Stimulated activated naive B cell treated with anti-CD40 and anti-IgM and Interleukin-4, amounts not matched to agents 10 μg/mL and 1 μg/mL and 100 μg/mL, for 72 hours (primary cell): Measurements from ENCODE around the gene SHISA5.
"Not testable (repeated sequence)": the region's sequence is repeated elsewhere in the genome, so short reads cannot be mapped to it uniquely, and the experiment has no call there.

Source experiments
- ATAC-seq, 2 donors: fragments of 150-1000 bp; cut with Tn5 transposase; replicated peaks; 2 replicates each; pipeline ENCODE4 v1.10.0; 2021; ENCODE audit warnings: moderate library complexity in 1 of 2
- DNase-seq: peaks from one replicate; pipeline ENCODE4 v3.0.0; 2021
- H3K27ac Mint-ChIP-seq: one replicate; pipeline ENCODE4 v1.8.0; 2022; ENCODE audit warnings: mild to moderate bottlenecking, mixed read lengths
- H3K27me3 Mint-ChIP-seq, 2 donors: one replicate each; pipeline ENCODE4 v1.8.0; 2022; ENCODE audit warnings: mixed read lengths in 2 of 2
- H3K36me3 Mint-ChIP-seq, 2 donors: one replicate each; pipeline ENCODE4 v1.8.0; 2022; ENCODE audit warnings: mixed read lengths in 2 of 2, mild to moderate bottlenecking in 1 of 2
- H3K4me1 Mint-ChIP-seq, 2 donors: one replicate each; pipeline ENCODE4 v1.8.0; 2022; ENCODE audit warnings: mixed read lengths in 2 of 2, mild to moderate bottlenecking in 1 of 2
- H3K4me3 Mint-ChIP-seq, 2 donors: one replicate each; pipeline ENCODE4 v1.8.0; 2022; ENCODE audit warnings: mild to moderate bottlenecking in 2 of 2, mixed read lengths in 2 of 2, moderate library complexity in 1 of 2
- H3K9me3 Mint-ChIP-seq, 2 donors: one replicate each; pipeline ENCODE4 v1.8.0; 2022; ENCODE audit warnings: mixed read lengths in 2 of 2, mild to moderate bottlenecking in 1 of 2

The SHISA5 gene

DNA sequence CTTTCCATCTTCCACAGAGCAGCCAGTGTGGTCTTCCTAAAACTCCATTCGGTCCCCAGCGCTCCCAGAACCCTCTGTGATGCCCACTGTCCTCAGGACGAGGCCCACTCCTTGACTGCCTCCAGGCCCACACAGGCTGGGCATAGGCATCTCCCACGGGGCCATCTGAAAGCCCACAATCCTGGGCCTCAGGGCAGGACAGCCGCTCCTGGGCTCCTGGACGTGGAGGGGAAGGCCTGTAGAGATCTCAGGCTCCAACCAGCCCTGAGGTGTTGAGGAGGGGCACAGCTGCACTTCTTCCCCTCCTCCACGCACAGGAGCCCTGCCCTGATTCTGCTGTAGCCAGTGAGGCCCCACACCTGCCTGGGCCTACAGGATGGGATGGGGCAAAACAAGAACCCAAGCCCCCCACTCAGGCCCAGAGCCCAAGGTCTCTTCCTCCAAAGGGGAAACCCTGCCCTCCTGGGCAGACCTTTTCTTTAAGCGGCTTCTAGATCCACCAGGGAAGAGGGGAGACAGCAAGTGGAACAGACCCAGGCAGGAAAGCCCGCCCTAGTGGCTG is 25.9 kb downstream of the SHISA5 start:
- Mint-ChIP-seq H3K36me3 (peaks cover 0 to under 1% of the 10 kb centered on the region in 2 donors), H3K9me3 (no peaks in the 10 kb centered on the region), H3K27me3 (no peaks in the 10 kb centered on the region), H3K4me3 (peak overlapping the region in 1 of 2 donors; percentile 7), H3K27ac (peak overlapping the region; percentile 97), H3K4me1 (peaks cover 39 to 52% of the 10 kb centered on the region in 2 donors)
- ATAC-seq: no peak
- no peak for DNase-seq

DNA sequence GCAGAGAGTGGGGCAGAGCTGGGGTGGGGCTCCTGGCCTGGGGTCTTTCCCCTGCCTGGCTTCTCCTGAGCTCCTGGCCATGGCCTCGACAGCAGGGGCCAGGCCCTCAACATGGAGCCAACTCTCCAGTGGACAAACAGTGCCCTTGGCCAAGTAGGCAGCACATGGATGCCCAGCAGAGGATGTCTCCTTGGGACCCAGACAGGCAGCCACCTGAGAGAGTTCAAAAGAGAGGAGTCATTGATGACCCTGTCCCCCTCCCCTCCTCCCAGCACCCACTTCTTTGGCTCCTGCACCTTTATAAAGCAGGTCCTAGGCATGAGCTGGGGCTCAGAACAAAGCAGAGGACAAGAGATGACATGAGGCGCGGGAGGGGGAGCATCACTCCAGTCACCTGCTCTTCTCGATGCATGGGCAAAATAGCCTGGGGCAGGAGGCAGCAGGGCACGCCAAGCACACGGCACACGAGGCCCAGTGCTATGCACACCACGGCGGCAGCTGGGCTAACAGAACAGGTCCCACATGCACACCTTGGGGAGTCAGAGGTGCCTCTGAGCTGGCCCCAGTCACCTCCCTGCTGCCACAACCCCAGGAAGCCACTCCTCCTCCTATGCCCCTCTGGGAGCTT is 27.4 kb downstream of the SHISA5 start:
- Mint-ChIP-seq H3K27ac (peak overlapping the region; percentile 47), H3K4me1 (peaks cover 43 to 56% of the 10 kb centered on the region in 2 donors)

GRCh38 chr3:48475188-48475587 is 28.8 kb downstream of the SHISA5 start:
- DNase-seq (no peak), ATAC-seq (no peak)
- H3K27ac Mint-ChIP-seq: peak overlapping the region; percentile 78
- H3K4me1 Mint-ChIP-seq: peaks cover 46 to 58% of the 10 kb centered on the region in 2 donors
- no peaks in the 10 kb centered on the region for H3K27me3 Mint-ChIP-seq
- H3K36me3 Mint-ChIP-seq: peaks cover 0 to 8% of the 10 kb centered on the region in 2 donors
- no peak overlapping the region for H3K4me3 Mint-ChIP-seq
- no peaks in the 10 kb centered on the region for H3K9me3 Mint-ChIP-seq

More for the DNA sequence above, 27.4 kb downstream of the SHISA5 start:
- Mint-ChIP-seq H3K4me3 (no peak overlapping the region), H3K36me3 (peaks cover 0 to 4% of the 10 kb centered on the region in 2 donors), H3K27me3 (no peaks in the 10 kb centered on the region), H3K9me3 (no peaks in the 10 kb centered on the region)
- no peak for DNase-seq
- no peak for ATAC-seq

DNA sequence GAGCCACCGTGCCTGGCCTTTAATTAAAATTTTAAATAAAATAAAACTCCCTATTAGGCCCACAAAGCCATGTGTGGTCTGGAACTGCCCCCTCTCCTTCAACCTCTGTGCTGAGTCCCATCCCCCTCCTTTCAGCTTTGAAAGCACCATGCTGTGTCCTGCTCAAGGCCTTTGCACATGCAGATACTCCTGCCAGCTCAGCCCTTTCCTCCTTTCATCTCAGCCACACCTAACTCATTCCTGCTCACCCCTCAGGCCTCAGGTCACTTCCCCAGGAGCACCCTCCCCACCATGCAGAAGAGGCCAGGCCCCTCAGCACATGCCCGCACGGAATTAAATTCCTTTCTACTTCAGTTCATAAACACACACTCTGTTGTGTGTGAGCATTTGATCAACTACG is 29.4 kb downstream of the SHISA5 start:
- DNase-seq (no peak), ATAC-seq (no peak)
- peaks cover 50 to 60% of the 10 kb centered on the region in 2 donors for H3K4me1 Mint-ChIP-seq
- H3K36me3 Mint-ChIP-seq: peaks cover 0 to 13% of the 10 kb centered on the region in 2 donors
- no peaks in the 10 kb centered on the region for H3K9me3 Mint-ChIP-seq
- no peaks in the 10 kb centered on the region for H3K27me3 Mint-ChIP-seq
- peak overlapping the region; percentile 78 for H3K27ac Mint-ChIP-seq
- H3K4me3 Mint-ChIP-seq: no peak overlapping the region

GRCh38 chr3:48474031-48474430 is 29.9 kb downstream of the SHISA5 start:
- H3K9me3 Mint-ChIP-seq, H3K27me3 Mint-ChIP-seq, H3K4me3 Mint-ChIP-seq, ATAC-seq, H3K27ac Mint-ChIP-seq, DNase-seq: not testable (repeated sequence)
- peaks cover 53 to 61% of the 10 kb centered on the region in 2 donors for H3K4me1 Mint-ChIP-seq
- peaks cover 3 to 18% of the 10 kb centered on the region in 2 donors for H3K36me3 Mint-ChIP-seq

DNA sequence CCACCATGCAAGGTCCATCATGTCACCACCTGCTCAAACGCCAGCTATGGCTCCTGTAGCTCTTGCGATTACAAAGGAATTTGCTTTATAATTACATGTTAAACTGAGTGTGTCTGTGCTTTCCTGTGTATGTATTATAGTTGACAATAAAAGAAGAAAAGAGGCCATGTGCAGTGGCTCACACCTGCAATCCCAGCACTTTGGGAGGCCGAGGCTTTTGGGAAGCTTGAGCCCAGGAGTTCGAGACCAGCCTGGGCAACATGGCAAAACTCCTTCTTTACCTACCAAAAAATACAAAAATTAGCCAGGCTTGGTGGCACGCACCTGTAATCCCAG is 30.4 kb downstream of the SHISA5 start:
- Mint-ChIP-seq H3K27me3 (no peaks in the 10 kb centered on the region), H3K9me3 (no peaks in the 10 kb centered on the region), H3K4me1 (peaks cover 53 to 61% of the 10 kb centered on the region in 2 donors), H3K27ac (peak overlapping the region; percentile 98), H3K36me3 (peaks cover 4 to 23% of the 10 kb centered on the region in 2 donors), H3K4me3 (peak overlapping the region; percentile 84 to 86)
- ATAC-seq (no peak), DNase-seq (no peak)

- peak overlapping the region; percentile 84 to 86 for H3K4me3 Mint-ChIP-seq
- peak; percentile 93 for DNase-seq
- no peaks in the 10 kb centered on the region for H3K9me3 Mint-ChIP-seq
- H3K27me3 Mint-ChIP-seq: no peaks in the 10 kb centered on the region
- H3K4me1 Mint-ChIP-seq: peaks cover 52 to 61% of the 10 kb centered on the region in 2 donors
- ATAC-seq: peak; percentile 89 to 92
- peak overlapping the region; percentile 98 for H3K27ac Mint-ChIP-seq
- H3K36me3 Mint-ChIP-seq: peaks cover 6 to 27% of the 10 kb centered on the region in 2 donors
Observed at GRCh38 chr3:48472923-48473616, 30.9 kb downstream of the SHISA5 start.

DNA sequence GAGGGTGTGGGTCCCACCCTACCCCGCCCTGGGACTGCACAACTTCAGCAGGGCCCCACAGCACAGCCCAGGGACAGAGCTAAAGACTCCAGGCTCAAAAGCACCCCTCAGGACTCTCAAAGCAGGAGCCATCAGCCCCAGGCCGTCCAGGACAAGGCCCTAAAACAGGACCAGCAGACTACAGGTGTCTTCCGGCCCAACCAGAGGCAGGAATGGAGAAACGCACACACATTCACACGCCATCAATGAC is 31.4 kb downstream of the SHISA5 start:
- H3K36me3 Mint-ChIP-seq: peaks cover 9 to 31% of the 10 kb centered on the region in 2 donors
- H3K4me1 Mint-ChIP-seq: peaks cover 52 to 61% of the 10 kb centered on the region in 2 donors
- H3K4me3 Mint-ChIP-seq: peak overlapping the region; percentile 84 to 86
- DNase-seq (no peak), ATAC-seq (no peak)
- no peaks in the 10 kb centered on the region for H3K9me3 Mint-ChIP-seq
- H3K27me3 Mint-ChIP-seq: no peaks in the 10 kb centered on the region
- H3K27ac Mint-ChIP-seq: peak overlapping the region; percentile 98

DNA sequence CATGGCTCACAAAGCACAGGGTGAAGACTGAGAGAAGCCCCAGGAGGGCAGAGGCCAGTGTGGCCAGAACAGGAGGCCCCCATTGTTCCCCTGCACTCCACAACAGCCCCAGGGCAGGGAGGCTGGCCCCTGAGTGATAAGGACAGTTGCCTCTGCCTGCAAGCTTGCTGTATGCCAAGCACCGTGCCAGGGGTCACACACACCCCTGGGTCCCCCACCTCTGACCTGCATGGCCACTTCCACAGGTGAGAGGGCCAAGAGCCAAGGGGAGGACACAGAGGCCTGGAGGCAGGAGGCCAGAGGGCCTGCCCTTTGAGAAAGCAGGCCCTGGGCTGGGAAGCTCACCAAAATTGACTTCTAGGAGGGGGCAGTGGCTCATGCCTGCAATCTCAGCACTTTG is 33.7 kb downstream of the SHISA5 start:
- DNase-seq (no peak), ATAC-seq (no peak)
- no peaks in the 10 kb centered on the region for H3K27me3 Mint-ChIP-seq
- peak overlapping the region; percentile 50 to 68 for H3K4me3 Mint-ChIP-seq
- no peaks in the 10 kb centered on the region for H3K9me3 Mint-ChIP-seq
- peak overlapping the region; percentile 90 for H3K27ac Mint-ChIP-seq
- H3K4me1 Mint-ChIP-seq: peaks cover 55 to 60% of the 10 kb centered on the region in 2 donors
- peaks cover 19 to 53% of the 10 kb centered on the region in 2 donors for H3K36me3 Mint-ChIP-seq

GRCh38 chr3:48469046-48469915 is 34.7 kb downstream of the SHISA5 start:
- ATAC-seq (no peak), DNase-seq (no peak)
- peaks cover 51 to 63% of the 10 kb centered on the region in 2 donors for H3K4me1 Mint-ChIP-seq
- peak overlapping the region; percentile 90 for H3K27ac Mint-ChIP-seq
- no peaks in the 10 kb centered on the region for H3K27me3 Mint-ChIP-seq
- peaks cover 19 to 53% of the 10 kb centered on the region in 2 donors for H3K36me3 Mint-ChIP-seq
- H3K4me3 Mint-ChIP-seq: peak overlapping the region; percentile 58 to 66
- H3K9me3 Mint-ChIP-seq: no peaks in the 10 kb centered on the region

DNA sequence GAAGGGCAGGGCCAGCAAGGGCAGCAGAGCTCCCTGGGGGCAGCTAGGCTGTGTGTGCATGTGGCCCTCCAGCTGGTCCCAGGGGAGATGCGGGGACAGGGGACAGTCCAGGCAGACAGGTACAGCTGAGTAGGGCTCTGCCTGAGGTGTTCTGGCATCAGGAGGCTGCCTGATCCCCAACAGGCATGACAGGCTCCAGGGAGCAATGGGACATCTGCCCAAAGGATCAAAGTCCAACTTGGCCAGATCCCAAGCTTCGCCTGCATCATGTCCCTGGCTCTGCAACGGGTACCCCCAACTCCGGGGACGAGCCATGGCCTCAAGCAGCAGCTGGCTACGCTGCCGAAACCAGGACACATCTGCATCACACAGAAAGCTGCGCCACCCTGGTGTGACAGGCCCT is 35.6 kb downstream of the SHISA5 start:
- ATAC-seq: no peak
- H3K9me3 Mint-ChIP-seq: no peaks in the 10 kb centered on the region
- peaks cover 19 to 53% of the 10 kb centered on the region in 2 donors for H3K36me3 Mint-ChIP-seq
- peak overlapping the region; percentile 94 for H3K4me3 Mint-ChIP-seq
- no peak for DNase-seq
- peak overlapping the region; percentile 97 for H3K27ac Mint-ChIP-seq
- H3K4me1 Mint-ChIP-seq: peaks cover 49 to 59% of the 10 kb centered on the region in 2 donors
- H3K27me3 Mint-ChIP-seq: no peaks in the 10 kb centered on the region

DNA sequence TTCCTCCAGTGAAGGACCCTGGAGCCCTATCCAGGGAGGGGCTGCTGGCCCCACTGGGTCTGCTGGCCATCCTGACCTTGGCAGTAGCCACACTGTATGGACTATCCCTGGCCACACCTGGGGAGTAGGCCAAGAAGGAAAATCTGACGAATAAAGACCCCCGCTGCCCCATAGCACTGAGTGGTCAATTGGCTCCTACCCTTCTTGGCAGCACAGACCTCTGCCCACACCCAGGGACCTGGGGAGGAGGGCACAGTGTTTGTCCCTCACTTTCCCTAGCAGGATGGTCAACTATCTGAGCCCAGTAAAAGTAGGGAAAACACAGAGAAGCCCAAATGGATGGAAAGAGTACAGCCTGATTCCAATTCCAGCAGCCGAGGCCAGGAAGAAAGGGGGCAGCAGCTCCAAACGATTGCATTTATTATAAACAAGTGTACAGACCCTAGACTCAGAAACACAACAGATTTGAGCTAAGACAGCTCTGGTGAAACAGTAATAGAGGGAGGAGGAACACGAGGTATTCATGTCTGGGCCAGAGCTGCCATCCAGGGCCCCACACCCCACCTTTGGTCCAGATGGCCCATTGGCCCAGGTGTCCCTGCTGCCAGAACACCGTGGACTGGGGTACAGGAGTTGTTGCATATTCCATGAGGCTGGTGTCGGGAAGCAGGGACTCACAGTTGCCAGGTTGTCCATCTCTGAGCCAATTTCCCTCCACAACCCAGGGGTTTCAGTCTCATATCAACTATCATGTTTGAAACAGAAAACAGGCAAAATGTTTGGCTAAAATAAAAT is 36.3 kb downstream of the SHISA5 start:
- Mint-ChIP-seq H3K27ac (peak overlapping the region; percentile 97), H3K27me3 (no peaks in the 10 kb centered on the region), H3K9me3 (no peaks in the 10 kb centered on the region), H3K4me3 (peak overlapping the region; percentile 94), H3K36me3 (peaks cover 19 to 49% of the 10 kb centered on the region in 2 donors), H3K4me1 (peaks cover 42 to 53% of the 10 kb centered on the region in 2 donors)
- no peak for ATAC-seq
- no peak for DNase-seq

GRCh38 chr3:48467110-48467454 is 36.9 kb downstream of the SHISA5 start:
- Mint-ChIP-seq H3K4me1 (peaks cover 42 to 52% of the 10 kb centered on the region in 2 donors), H3K4me3 (peak overlapping the region; percentile 94), H3K27me3 (no peaks in the 10 kb centered on the region), H3K9me3 (no peaks in the 10 kb centered on the region), H3K36me3 (peaks cover 19 to 49% of the 10 kb centered on the region in 2 donors), H3K27ac (peak overlapping the region; percentile 97)
- ATAC-seq (no peak), DNase-seq (no peak)
